Measurements from ENCODE around the gene P2RY8. TPM values are rescaled to one million over a fixed set of nuclear protein-coding genes. Genes with fewer than 3 reads are reported as not detected.

Gene P2RY8
- total and polyA plus RNA-seq, 2 of the 4 experiments (the other 2 are of a cell fraction), result not detected

GRCh38 chrX:1486177-1486576 is 50.8 kb downstream of the P2RY8 start:
- no peak for ATAC-seq (ENCODE audit: low read depth)
- Histone ChIP-seq H2BK120ac (ENCODE audit: low read depth, low read length) (no peak overlapping the region), H3K4ac (ENCODE audit: low read depth, low read length) (no peak overlapping the region), H2BK15ac (ENCODE audit: low read depth, low read length) (no peak overlapping the region), H4K5ac (ENCODE audit: low read depth, low read length) (no peak overlapping the region), H2AK9ac (replicated peaks; ENCODE audit: low read depth, low read length, poor library complexity) (no peak overlapping the region), H3K9me1 (ENCODE audit: insufficient read depth, low read length) (no peaks in the 10 kb centered on the region), H4K8ac (ENCODE audit: low read depth in 2 of 2, low read length in 2 of 2) (no peak overlapping the region), H3K27me3 (ENCODE audit: control insufficient read depth, insufficient read depth, low read length) (no peaks in the 10 kb centered on the region), H3K9me3 (ENCODE audit: control insufficient read depth, insufficient read depth, low read length) (peaks cover 23% of the 10 kb centered on the region; the same call in 1 of the 2 replicates), H3K4me1 (ENCODE audit: control insufficient read depth, insufficient read depth, low read length) (no peaks in the 10 kb centered on the region), H3K27ac (ENCODE audit: insufficient read depth, low read length) (no peak overlapping the region), H3K18ac (ENCODE audit: low read depth, low read length) (no peak overlapping the region), H2AFZ (replicated peaks; ENCODE audit: low read length, poor library complexity) (no peak overlapping the region), H4K20me1 (ENCODE audit: insufficient read depth, low read length) (no peaks in the 10 kb centered on the region), H2BK5ac (ENCODE audit: low read depth, low read length, poor library complexity, severe bottlenecking) (no peak overlapping the region), H3K23ac (ENCODE audit: low read depth, low read length) (no peak overlapping the region), H3K36me3 (ENCODE audit: control insufficient read depth, insufficient read depth, low read length) (no peaks in the 10 kb centered on the region), H3K4me2 (ENCODE audit: low read depth, low read length) (no peak overlapping the region), H4K91ac (ENCODE audit: insufficient read depth, low read depth, low read length) (no peak overlapping the region), H3K56ac (ENCODE audit: extremely low read depth, insufficient read depth, low read length) (no peak overlapping the region), H3K14ac (replicated peaks; ENCODE audit: low read depth, low read length) (no peak overlapping the region), H3K4me3 (ENCODE audit: insufficient read depth, low read depth, low read length) (no peak overlapping the region), H3K79me1 (ENCODE audit: low read depth in 1 of 2, low read length in 2 of 2) (no peaks in the 10 kb centered on the region), H3K9ac (ENCODE audit: low read depth, low read length) (no peak overlapping the region), H2BK20ac (ENCODE audit: low read depth, low read length) (no peak overlapping the region), H2AK5ac (ENCODE audit: low read depth, low read length) (no peak overlapping the region)
- DNase-seq, result no peak
- WGBS, 2 experiments (ENCODE audit: extremely low coverage in 2 of 2, insufficient read length in 1 of 2), result no CpG with 5 or more reads among the region's 5 CpGs
- dilution Hi-C loops (cut with HindIII; ENCODE audit: low sequenced_read_pairs, unreplicated experiment), result no loop called here
- in situ Hi-C loops (cut with MboI; ENCODE audit: low sequenced_read_pairs), result no loop called here
- intact Hi-C loops (cut with micrococcal nuclease), result no loop called here
- ChIA-PET POLR2A (ENCODE audit: unreplicated experiment) (no interaction called here), CTCF (no interaction called here)
- TF ChIP-seq RCOR1 (IDR thresholded peaks at IDR 0.05; ENCODE audit: insufficient replicate concordance, low read length), result no peak
- TF ChIP-seq RFX5 (IDR thresholded peaks at IDR 0.05; ENCODE audit: low read depth, low read length), result no peak
- TF ChIP-seq CTCF (conservative IDR thresholded peaks at IDR 0.05; ENCODE audit: low read depth, low read length), result no peak
- no peak for TF ChIP-seq USF2 (IDR thresholded peaks at IDR 0.05; ENCODE audit: low read depth, low read length)
- no peak for TF ChIP-seq BHLHE40 (IDR thresholded peaks at IDR 0.05; ENCODE audit: low read depth, low read length)
- TF ChIP-seq RAD21 (IDR thresholded peaks at IDR 0.05; ENCODE audit: low read length), result no peak
- TF ChIP-seq MAFK (IDR thresholded peaks at IDR 0.05; ENCODE audit: low read depth, low read length), result no peak
- TF ChIP-seq CHD1 (IDR thresholded peaks at IDR 0.05; ENCODE audit: low read depth, low read length), result no peak
- TF ChIP-seq FOS (IDR thresholded peaks at IDR 0.05; ENCODE audit: low read depth, low read length), result no peak
- no peak for TF ChIP-seq SMC3 (IDR thresholded peaks at IDR 0.05; ENCODE audit: low read depth, low read length)
- no peak for TF ChIP-seq POLR2A (IDR thresholded peaks at IDR 0.05; ENCODE audit: low read depth, low read length)
- TF ChIP-seq NFE2L2 (IDR thresholded peaks at IDR 0.05; ENCODE audit: low read depth, low read length), result no peak
- TF ChIP-seq CEBPB (IDR thresholded peaks at IDR 0.05; ENCODE audit: low read depth, low read length), result no peak
- TF ChIP-seq ELK1 (IDR thresholded peaks at IDR 0.05; ENCODE audit: borderline replicate concordance, low read depth, low read length), result no peak
- TF ChIP-seq MAZ (IDR thresholded peaks at IDR 0.05; ENCODE audit: borderline replicate concordance, low read depth, low read length), result no peak
- no peak for TF ChIP-seq MXI1 (IDR thresholded peaks at IDR 0.05; ENCODE audit: borderline replicate concordance, low read depth, low read length)
- BruUV-seq (replicated peaks), result no TSS peak
